IMR-90 (cell line): ENCODE measurements around the gene FUBP3.

Experiments
- BHLHE40 ChIP-seq: fragments of 150-350 bp; IDR thresholded peaks from 2 replicates; pipeline ENCODE4 v1.6.1; 2016; ENCODE audit warnings: mild to moderate bottlenecking, low read depth, low read length
- CEBPB ChIP-seq: IDR thresholded peaks from 2 replicates; pipeline ENCODE4 v1.6.1; 2012; ENCODE audit warnings: low read depth, low read length, improper control_type of control experiment
- CTCF ChIP-seq: conservative IDR thresholded peaks from 2 replicates; pipeline ENCODE4 v1.5.1; 2012; ENCODE audit warnings: mild to moderate bottlenecking, low read depth, low read length, improper control_type of control experiment
- ELK1 ChIP-seq: fragments of 150-350 bp; IDR thresholded peaks from 2 replicates; pipeline ENCODE4 v1.6.1; 2016; ENCODE audit warnings: low read depth, mild to moderate bottlenecking, low read length, moderate library complexity, borderline replicate concordance
- FOS ChIP-seq: fragments of 150-350 bp; IDR thresholded peaks from 2 replicates; pipeline ENCODE4 v1.6.1; 2016; ENCODE audit warnings: low read depth, low read length
- MAFK ChIP-seq: IDR thresholded peaks from 2 replicates; pipeline ENCODE4 v1.6.1; 2012; ENCODE audit warnings: low read depth, low read length, improper control_type of control experiment
- MXI1 ChIP-seq: IDR thresholded peaks from 2 replicates; pipeline ENCODE4 v1.6.1; 2012; ENCODE audit warnings: low read depth, mild to moderate bottlenecking, low read length, moderate library complexity, borderline replicate concordance
- NFE2L2 ChIP-seq: fragments of 150-350 bp; IDR thresholded peaks from 2 replicates; pipeline ENCODE4 v1.6.1; 2016; ENCODE audit warnings: low read depth, mild to moderate bottlenecking, low read length
- POLR2A ChIP-seq: IDR thresholded peaks from 2 replicates; pipeline ENCODE4 v1.6.1; 2012; ENCODE audit warnings: mild to moderate bottlenecking, low read depth, low read length
- RAD21 ChIP-seq: IDR thresholded peaks from 2 replicates; pipeline ENCODE4 v1.6.1; 2012; ENCODE audit warnings: low read length, improper control_type of control experiment
- RCOR1 ChIP-seq: IDR thresholded peaks from 2 replicates; pipeline ENCODE4 v1.6.1; 2012; ENCODE audit warnings: mild to moderate bottlenecking, low read length, improper control_type of control experiment; ENCODE audit not compliant: insufficient replicate concordance
- RFX5 ChIP-seq: IDR thresholded peaks from 2 replicates; pipeline ENCODE4 v1.8.0; 2012; ENCODE audit warnings: low read depth, mild to moderate bottlenecking, low read length, moderate library complexity
- SMC3 ChIP-seq: fragments of 150-350 bp; IDR thresholded peaks from 2 replicates; pipeline ENCODE4 v1.6.1; 2016; ENCODE audit warnings: low read depth, mild to moderate bottlenecking, antibody characterized with exemption, low read length, moderate library complexity
- TF ChIP-seq, protein P1 (sequence below): fragments of 150-350 bp; IDR thresholded peaks from 2 replicates; pipeline ENCODE4 v1.6.1; 2017; ENCODE audit warnings: mild to moderate bottlenecking, antibody characterized with exemption, low read length, low read depth

DNA sequence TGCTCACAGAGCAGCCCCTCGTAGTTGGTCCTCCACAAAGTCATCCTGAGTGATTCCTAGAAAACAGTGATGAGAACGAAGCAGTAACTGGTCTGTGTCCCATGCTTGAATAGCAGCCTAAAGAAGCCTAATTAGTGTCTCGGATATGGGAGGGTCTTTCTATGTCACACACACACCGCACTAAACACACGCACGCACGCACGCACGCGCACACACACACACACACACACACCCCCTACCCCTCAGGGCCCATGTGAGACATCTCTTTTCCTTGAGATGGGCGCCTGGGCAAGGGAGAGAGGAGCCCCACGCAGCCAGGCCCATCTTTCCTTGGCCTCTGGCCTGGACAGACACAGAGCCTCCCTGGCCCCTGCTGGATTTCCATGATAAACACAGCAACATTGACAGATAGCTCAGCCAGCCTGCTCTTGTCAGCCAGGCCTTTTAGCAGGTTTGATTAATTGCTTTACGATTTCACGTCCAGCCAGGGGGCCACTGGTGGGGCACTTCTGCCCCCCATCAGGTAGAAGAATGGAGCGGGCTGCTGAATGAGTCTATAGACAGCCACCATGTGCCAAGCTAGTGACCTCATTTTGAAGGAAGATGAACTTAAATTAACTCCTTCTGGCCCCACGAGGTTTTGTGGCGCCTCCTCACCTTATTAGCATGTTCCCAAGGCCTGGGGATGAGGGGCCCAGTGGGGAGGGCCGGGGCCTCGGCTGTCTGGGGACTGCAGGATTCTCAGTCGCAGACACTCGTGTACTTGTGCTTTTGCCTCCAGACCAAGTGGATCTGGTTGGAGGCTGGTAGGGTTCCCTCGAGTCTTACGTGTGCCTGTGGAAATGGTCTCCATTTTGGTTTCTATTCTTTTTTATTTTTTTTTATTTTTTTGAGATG, 48.8 kb downstream of the FUBP3 start:
- TF ChIP-seq CTCF (no peak), POLR2A (no peak), BHLHE40 (no peak), RFX5 (no peak), SMC3 (no peak), CEBPB (no peak), RCOR1 (no peak), ELK1 (no peak), NFE2L2 (no peak), FOS (no peak), MXI1 (no peak), MAFK (no peak), RAD21 (no peak)
- TF ChIP-seq, protein P1, sequence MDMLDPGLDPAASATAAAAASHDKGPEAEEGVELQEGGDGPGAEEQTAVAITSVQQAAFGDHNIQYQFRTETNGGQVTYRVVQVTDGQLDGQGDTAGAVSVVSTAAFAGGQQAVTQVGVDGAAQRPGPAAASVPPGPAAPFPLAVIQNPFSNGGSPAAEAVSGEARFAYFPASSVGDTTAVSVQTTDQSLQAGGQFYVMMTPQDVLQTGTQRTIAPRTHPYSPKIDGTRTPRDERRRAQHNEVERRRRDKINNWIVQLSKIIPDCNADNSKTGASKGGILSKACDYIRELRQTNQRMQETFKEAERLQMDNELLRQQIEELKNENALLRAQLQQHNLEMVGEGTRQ: no peak
